SK-N-SH treated with all-trans-retinoic acid at 6 μM for 48 hours (cell line): ENCODE data around the gene ATP6V1C2.

ENCODE experiments used
- ATAC-seq: fragments of 200-7000 bp; cut with Tn5 transposase; 3 replicates; pipeline ENCODE4 v1.9.1; 2020; ENCODE audit warnings: mild to moderate bottlenecking, moderate library complexity
- ARNTL ChIP-seq: fragments of 450-650 bp; formaldehyde crosslinking; IDR thresholded peaks from 2 replicates; pipeline ENCODE4 v1.5.0; 2020; ENCODE audit warnings: low read depth, mild to moderate bottlenecking, moderate library complexity, borderline replicate concordance
- BACH2 ChIP-seq: fragments of 250-450 bp; sonication (Bioruptor Pico); IDR thresholded peaks from 2 replicates; pipeline ENCODE4 v1.9.0; 2021; ENCODE audit warnings: mild to moderate bottlenecking, borderline replicate concordance
- CSDC2 ChIP-seq: fragments of 250-450 bp; sonication (Bioruptor Pico); IDR thresholded peaks from 2 replicates; pipeline ENCODE4 v1.5.0; 2020; ENCODE audit warnings: mild to moderate bottlenecking, moderate library complexity
- CSRNP3 ChIP-seq: fragments of 250-450 bp; sonication (Bioruptor Pico); IDR thresholded peaks from 2 replicates; pipeline ENCODE4 v1.5.1; 2021; ENCODE audit warnings: mild to moderate bottlenecking, moderate library complexity
- ESRRG ChIP-seq: fragments of 250-450 bp; sonication (Bioruptor Pico); IDR thresholded peaks from 2 replicates; pipeline ENCODE4 v1.6.1; 2021; ENCODE audit warnings: mild to moderate bottlenecking
- GLIS3 ChIP-seq: fragments of 250-450 bp; sonication (Bioruptor Pico); IDR thresholded peaks from 2 replicates; pipeline ENCODE4 v1.5.0; 2020; ENCODE audit warnings: mild to moderate bottlenecking, moderate library complexity
- OSR1 ChIP-seq: fragments of 250-450 bp; sonication (Bioruptor Pico); IDR thresholded peaks from 2 replicates; pipeline ENCODE4 v1.8.0; 2022; ENCODE audit warnings: moderate library complexity, mild to moderate bottlenecking, inconsistent platforms
- PATZ1 ChIP-seq: fragments of 250-450 bp; sonication (Bioruptor Pico); IDR thresholded peaks from 2 replicates; pipeline ENCODE4 v1.8.0; 2020; ENCODE audit warnings: mild to moderate bottlenecking, moderate library complexity, borderline replicate concordance
- POU6F1 ChIP-seq: fragments of 250-450 bp; sonication (Bioruptor Pico); IDR thresholded peaks from 2 replicates; pipeline ENCODE4 v1.8.0; 2021; ENCODE audit warnings: low read depth, mild to moderate bottlenecking, moderate library complexity, borderline replicate concordance
- PPARA ChIP-seq: fragments of 250-450 bp; sonication (Bioruptor Pico); IDR thresholded peaks from 2 replicates; pipeline ENCODE4 v1.5.0; 2020; ENCODE audit warnings: mild to moderate bottlenecking, borderline replicate concordance
- RARB ChIP-seq: fragments of 250-450 bp; sonication (Bioruptor Pico); IDR thresholded peaks from 2 replicates; pipeline ENCODE4 v1.8.0; 2021; ENCODE audit warnings: mild to moderate bottlenecking, moderate library complexity
- SNAI2 ChIP-seq: fragments of 250-450 bp; sonication (Bioruptor Pico); IDR thresholded peaks from 2 replicates; pipeline ENCODE4 v1.5.0; 2020; ENCODE audit warnings: mild to moderate bottlenecking, moderate library complexity
- TCF4 ChIP-seq: fragments of 250-450 bp; sonication (Bioruptor Pico); IDR thresholded peaks from 2 replicates; pipeline ENCODE4 v1.8.0; 2021; ENCODE audit warnings: mild to moderate bottlenecking, moderate library complexity, borderline replicate concordance
- TOX ChIP-seq: fragments of 250-450 bp; sonication (Bioruptor Pico); IDR thresholded peaks from 2 replicates; pipeline ENCODE4 v1.8.0; 2021; ENCODE audit warnings: mild to moderate bottlenecking, moderate library complexity, borderline replicate concordance
- TSHZ2 ChIP-seq: fragments of 250-450 bp; sonication (Bioruptor Pico); IDR thresholded peaks from 2 replicates; pipeline ENCODE4 v1.5.0; 2020; ENCODE audit warnings: mild to moderate bottlenecking, moderate library complexity
- ZC3H10 ChIP-seq: fragments of 250-450 bp; sonication (Bioruptor Pico); IDR thresholded peaks from 2 replicates; pipeline ENCODE4 v1.5.1; 2021; ENCODE audit warnings: mild to moderate bottlenecking, moderate library complexity
- ZFP3 ChIP-seq: fragments of 250-450 bp; sonication (Bioruptor Pico); IDR thresholded peaks from 2 replicates; pipeline ENCODE4 v1.5.0; 2020; ENCODE audit warnings: mild to moderate bottlenecking, moderate library complexity
- ZFP30 ChIP-seq: fragments of 450-650 bp; formaldehyde crosslinking; IDR thresholded peaks from 2 replicates; pipeline ENCODE4 v1.5.0; 2022; ENCODE audit warnings: mild to moderate bottlenecking, moderate library complexity
- ZNF565 ChIP-seq: fragments of 450-650 bp; formaldehyde crosslinking; conservative IDR thresholded peaks from 2 replicates; pipeline ENCODE4 v1.5.0; 2020; ENCODE audit warnings: low read depth, mild to moderate bottlenecking, moderate library complexity
- ZNF70 ChIP-seq: fragments of 450-650 bp; formaldehyde crosslinking; IDR thresholded peaks from 2 replicates; pipeline ENCODE4 v1.5.0; 2020; ENCODE audit warnings: mild to moderate bottlenecking, moderate library complexity
- ZNF8 ChIP-seq: fragments of 450-650 bp; formaldehyde crosslinking; IDR thresholded peaks from 2 replicates; pipeline ENCODE4 v1.5.0; 2020; ENCODE audit warnings: mild to moderate bottlenecking, moderate library complexity

The ATP6V1C2 gene

GRCh38 chr2:10796703-10797102 is 75.3 kb downstream of the ATP6V1C2 start:
- no peak for ATAC-seq
- TF ChIP-seq TCF4 (CRISPR knock-in tag) (no peak), ARNTL (CRISPR knock-in tag) (no peak), ZFP3 (CRISPR knock-in tag) (no peak), ZC3H10 (CRISPR knock-in tag) (no peak), TSHZ2 (no peak), TOX (CRISPR knock-in tag) (no peak), ZFP30 (CRISPR knock-in tag) (no peak), BACH2 (CRISPR knock-in tag) (no peak), PPARA (no peak), ZNF8 (no peak), OSR1 (CRISPR knock-in tag) (no peak)

GRCh38 chr2:10798783-10799182 is 77.4 kb downstream of the ATP6V1C2 start:
- no peak; the same call in 2 of the 3 replicates for ATAC-seq
- TF ChIP-seq ZNF8, result no peak
- no peak for TF ChIP-seq ZNF565 (CRISPR knock-in tag)
- TF ChIP-seq SNAI2 (CRISPR knock-in tag), result no peak
- no peak for TF ChIP-seq ESRRG (CRISPR knock-in tag)
- no peak for TF ChIP-seq POU6F1 (CRISPR knock-in tag)
- no peak for TF ChIP-seq TCF4 (CRISPR knock-in tag)
- no peak for TF ChIP-seq ZFP3 (CRISPR knock-in tag)
- no peak for TF ChIP-seq CSDC2 (CRISPR knock-in tag)
- no peak for TF ChIP-seq ZNF70 (CRISPR knock-in tag)
- TF ChIP-seq PPARA, result no peak
- TF ChIP-seq OSR1 (CRISPR knock-in tag), result no peak
- no peak for TF ChIP-seq ZC3H10 (CRISPR knock-in tag)
- TF ChIP-seq GLIS3 (CRISPR knock-in tag), result no peak
- TF ChIP-seq BACH2 (CRISPR knock-in tag), result no peak
- no peak for TF ChIP-seq TOX (CRISPR knock-in tag)
- no peak for TF ChIP-seq CSRNP3 (CRISPR knock-in tag)

- no peak for ATAC-seq
- TF ChIP-seq ZFP30 (CRISPR knock-in tag) (no peak), ARNTL (CRISPR knock-in tag) (no peak), TOX (CRISPR knock-in tag) (no peak), PATZ1 (no peak), CSDC2 (CRISPR knock-in tag) (no peak), ZNF565 (CRISPR knock-in tag) (no peak), RARB (CRISPR knock-in tag) (no peak), SNAI2 (CRISPR knock-in tag) (no peak)
Measured at GRCh38 chr2:10800163-10800562, 78.7 kb downstream of the ATP6V1C2 start.

- no peak; the same call in 2 of the 3 replicates for ATAC-seq
Measured at GRCh38 chr2:10802657-10803056, 81.2 kb downstream of the ATP6V1C2 start.

More at GRCh38 chr2:10802657-10803056, 81.2 kb downstream of the ATP6V1C2 start:
- TF ChIP-seq CSRNP3 (CRISPR knock-in tag), result no peak
- no peak for TF ChIP-seq ZNF565 (CRISPR knock-in tag)
- TF ChIP-seq ZC3H10 (CRISPR knock-in tag), result no peak
- TF ChIP-seq BACH2 (CRISPR knock-in tag), result no peak
- TF ChIP-seq TOX (CRISPR knock-in tag), result no peak
- TF ChIP-seq ZFP30 (CRISPR knock-in tag), result no peak
- no peak for TF ChIP-seq PATZ1
